WTC11 (cell line): ENCODE measurements around the gene RTN4RL1.

ENCODE experiments used
- ATF3 ChIP-seq: sonication (generic); formaldehyde crosslinking; conservative IDR thresholded peaks from 2 replicates; pipeline ENCODE4 v1.8.1; 2022; ENCODE audit warnings: mild to moderate bottlenecking, missing genetic modification reagents
- CTCF ChIP-seq: fragments of 200-600 bp; IDR thresholded peaks from 2 replicates; pipeline ENCODE4 v1.8.0; 2022; ENCODE audit warnings: antibody characterized with exemption
- FOXP4 ChIP-seq: sonication (generic); formaldehyde crosslinking; IDR thresholded peaks from 2 replicates; pipeline ENCODE4 v1.8.0; 2022; ENCODE audit warnings: mild to moderate bottlenecking, missing genetic modification reagents
- HMGXB4 ChIP-seq: sonication (generic); formaldehyde crosslinking; IDR thresholded peaks from 2 replicates; pipeline ENCODE4 v1.8.1; 2023; ENCODE audit warnings: mild to moderate bottlenecking, moderate library complexity, missing genetic modification reagents
- JUN ChIP-seq: sonication (generic); formaldehyde crosslinking; IDR thresholded peaks from 2 replicates; pipeline ENCODE4 v1.8.0; 2023; ENCODE audit warnings: mild to moderate bottlenecking, missing genetic modification reagents
- RELA ChIP-seq: sonication (generic); formaldehyde crosslinking; IDR thresholded peaks from 2 replicates; pipeline ENCODE4 v1.8.1; 2022; ENCODE audit warnings: missing genetic modification reagents, mild to moderate bottlenecking, borderline replicate concordance
- TCF7 ChIP-seq: sonication (generic); formaldehyde crosslinking; IDR thresholded peaks from 2 replicates; pipeline ENCODE4 v1.8.0; 2022; ENCODE audit warnings: mild to moderate bottlenecking, low read depth, missing genetic modification reagents, moderate library complexity
- TEAD4 ChIP-seq: sonication (generic); formaldehyde crosslinking; IDR thresholded peaks from 2 replicates; pipeline ENCODE4 v1.8.0; 2022; ENCODE audit warnings: mild to moderate bottlenecking, missing genetic modification reagents
- TF ChIP-seq, protein P1 (sequence below): sonication (generic); formaldehyde crosslinking; IDR thresholded peaks from 2 replicates; pipeline ENCODE4 v1.8.0; 2022; ENCODE audit warnings: mild to moderate bottlenecking, missing genetic modification reagents

GRCh38 chr17:1946021-1946932 is 78.9 kb downstream of the RTN4RL1 start:
- no peak for TF ChIP-seq CTCF
- TF ChIP-seq JUN (CRISPR knock-in tag) = no peak
- no peak for TF ChIP-seq TCF7
- TF ChIP-seq RELA (CRISPR knock-in tag) = no peak
- no peak for TF ChIP-seq TEAD4 (CRISPR knock-in tag)
- no peak for TF ChIP-seq ATF3 (CRISPR knock-in tag)
- TF ChIP-seq FOXP4 (CRISPR knock-in tag) = no peak
- TF ChIP-seq, protein P1, sequence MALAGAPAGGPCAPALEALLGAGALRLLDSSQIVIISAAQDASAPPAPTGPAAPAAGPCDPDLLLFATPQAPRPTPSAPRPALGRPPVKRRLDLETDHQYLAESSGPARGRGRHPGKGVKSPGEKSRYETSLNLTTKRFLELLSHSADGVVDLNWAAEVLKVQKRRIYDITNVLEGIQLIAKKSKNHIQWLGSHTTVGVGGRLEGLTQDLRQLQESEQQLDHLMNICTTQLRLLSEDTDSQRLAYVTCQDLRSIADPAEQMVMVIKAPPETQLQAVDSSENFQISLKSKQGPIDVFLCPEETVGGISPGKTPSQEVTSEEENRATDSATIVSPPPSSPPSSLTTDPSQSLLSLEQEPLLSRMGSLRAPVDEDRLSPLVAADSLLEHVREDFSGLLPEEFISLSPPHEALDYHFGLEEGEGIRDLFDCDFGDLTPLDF (CRISPR knock-in tag) = no peak
- no peak for TF ChIP-seq HMGXB4
